Kidney epithelial cell (primary cell): ENCODE results near the gene ATP6V0B. TPM values are rescaled to one million over a fixed set of nuclear protein-coding genes. Genes with fewer than 3 reads are reported as not detected.

Experiments
- DNase-seq: peaks from one replicate; pipeline ENCODE4 v3.0.0-alpha.2; 2010; ENCODE audit warnings: low read depth
- H3K27me3 ChIP-seq: 2 replicates; pipeline ENCODE4 v1.6.0; 2011; ENCODE audit warnings: low read length; ENCODE audit not compliant: control insufficient read depth, insufficient read depth
- H3K36me3 ChIP-seq: 2 replicates; pipeline ENCODE4 v1.5.1; 2011; ENCODE audit warnings: low read length; ENCODE audit not compliant: control insufficient read depth, insufficient read depth
- H3K4me3 ChIP-seq: 2 replicates; pipeline ENCODE4 v1.5.1; 2011; ENCODE audit warnings: low read depth, mild to moderate bottlenecking, control low read depth, low read length
- CTCF ChIP-seq: IDR thresholded peaks from 2 replicates; pipeline ENCODE4 v1.5.1; 2011; ENCODE audit warnings: mild to moderate bottlenecking, moderate library complexity, low read length, control low read depth, inconsistent platforms; ENCODE audit not compliant: insufficient read depth, poor library complexity, severe bottlenecking
- total RNA-seq: library from RNA; depleted of rRNA; stranded (reverse); fragments of >200 nt; gene quantifications from 2 replicates; pipeline ENCODE4 v1.2.3, GENCODE V29; 2015

The ATP6V0B gene
- total RNA-seq, 1 donor from 2014 or later = 308 TPM

GRCh38 chr1:43969746-43970466 lies 4.9 kb upstream of the ATP6V0B start, which contains the start of gene DPH2:
Gene DPH2, plus strand, starts transcription at chr1:43970010. Its CDS starts 166 bp downstream, at chr1:43970176.
- peak within 1 kb of the TSS; percentile 82 for H3K4me3 ChIP-seq
- peak; percentile 95 for DNase-seq
- no peaks in the 10 kb centered on the region for H3K36me3 ChIP-seq
- H3K27me3 ChIP-seq = no peaks in the 10 kb centered on the region
- no peak for TF ChIP-seq CTCF

DNA sequence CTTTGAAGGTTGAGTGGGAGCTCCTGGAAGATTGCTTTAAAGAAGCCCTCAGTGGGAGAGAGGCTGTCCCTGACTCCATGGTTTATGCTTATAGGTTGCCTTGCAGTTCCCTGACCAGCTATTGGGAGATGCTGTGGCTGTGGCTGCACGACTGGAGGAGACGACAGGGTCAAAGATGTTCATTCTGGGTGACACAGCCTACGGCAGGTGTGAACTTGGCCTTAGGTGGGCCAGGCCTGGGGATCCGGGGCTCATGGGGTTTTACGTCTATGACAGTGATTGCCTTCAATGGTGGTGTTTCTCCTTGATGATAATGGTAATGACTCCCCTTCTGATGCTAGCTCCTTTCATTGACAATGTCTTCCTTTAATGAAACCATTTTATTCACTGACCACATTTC lies 4.3 kb upstream of the ATP6V0B start:
- Histone ChIP-seq H3K27me3 (no peaks in the 10 kb centered on the region), H3K36me3 (no peaks in the 10 kb centered on the region), H3K4me3 (peak overlapping the region; percentile 82)
- DNase-seq = no peak
- TF ChIP-seq CTCF = no peak

DNA sequence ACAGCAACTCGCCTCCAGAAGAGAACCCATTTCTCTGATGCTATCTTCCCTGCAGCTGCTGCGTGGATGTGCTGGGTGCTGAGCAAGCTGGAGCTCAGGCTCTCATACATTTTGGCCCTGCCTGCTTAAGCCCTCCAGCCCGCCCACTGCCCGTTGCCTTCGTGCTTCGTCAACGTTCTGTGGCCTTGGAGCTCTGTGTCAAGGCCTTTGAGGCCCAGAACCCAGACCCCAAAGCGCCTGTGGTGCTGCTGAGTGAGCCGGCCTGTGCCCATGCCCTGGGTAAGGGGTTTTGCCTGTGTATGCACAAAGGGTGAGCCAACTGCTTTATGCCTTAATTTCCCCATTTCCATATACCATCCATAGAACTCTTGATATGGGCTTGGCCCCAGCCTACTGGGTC lies 3.8 kb upstream of the ATP6V0B start:
- no peaks in the 10 kb centered on the region for H3K27me3 ChIP-seq
- no peak for TF ChIP-seq CTCF
- H3K36me3 ChIP-seq = no peaks in the 10 kb centered on the region
- no peak overlapping the region for H3K4me3 ChIP-seq
- no peak for DNase-seq

DNA sequence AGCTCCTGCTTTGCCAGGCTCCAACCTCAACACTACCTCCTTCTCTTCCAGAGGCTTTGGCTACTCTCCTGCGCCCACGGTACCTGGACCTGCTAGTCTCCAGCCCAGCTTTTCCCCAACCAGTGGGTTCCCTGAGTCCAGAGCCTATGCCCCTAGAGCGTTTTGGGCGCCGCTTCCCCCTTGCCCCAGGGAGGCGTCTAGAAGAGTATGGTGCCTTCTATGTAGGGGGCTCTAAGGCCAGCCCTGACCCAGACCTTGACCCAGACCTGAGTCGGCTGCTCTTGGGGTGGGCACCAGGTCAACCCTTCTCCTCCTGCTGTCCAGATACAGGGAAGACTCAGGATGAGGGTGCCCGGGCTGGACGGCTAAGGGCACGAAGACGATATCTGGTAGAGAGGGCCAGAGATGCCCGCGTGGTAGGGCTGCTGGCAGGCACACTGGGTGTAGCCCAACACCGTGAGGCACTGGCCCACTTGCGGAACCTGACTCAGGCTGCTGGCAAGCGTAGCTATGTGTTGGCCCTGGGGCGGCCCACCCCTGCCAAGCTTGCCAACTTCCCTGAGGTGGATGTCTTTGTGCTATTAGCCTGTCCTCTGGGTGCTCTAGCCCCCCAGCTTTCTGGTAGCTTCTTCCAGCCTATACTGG lies 3.3 kb upstream of the ATP6V0B start:
- no peaks in the 10 kb centered on the region for H3K27me3 ChIP-seq
- no peak for TF ChIP-seq CTCF
- no peak overlapping the region for H3K4me3 ChIP-seq
- no peak for DNase-seq
- H3K36me3 ChIP-seq = no peaks in the 10 kb centered on the region

- H3K36me3 ChIP-seq = peaks cover 4% of the 10 kb centered on the region
- no peak for TF ChIP-seq CTCF
- peak overlapping the region; percentile 83 for H3K4me3 ChIP-seq
- no peaks in the 10 kb centered on the region for H3K27me3 ChIP-seq
- DNase-seq = no peak
Observed at GRCh38 chr1:43973981-43974442, 748 bp upstream of the ATP6V0B start.
